GM08714 (cell line): ENCODE data around the gene PPFIA3.

Source experiments
- H3K4me3 ChIP-seq: fragments of 200-500 bp; sonication (Bioruptor generic); 2 replicates; pipeline ENCODE4 v1.5.1; 2014; ENCODE audit warnings: mild to moderate bottlenecking, low read length, inconsistent platforms
- ZNF274 ChIP-seq: IDR thresholded peaks from 2 replicates; pipeline ENCODE4 v1.6.1; 2012; ENCODE audit warnings: mild to moderate bottlenecking, low read depth, low read length

The PPFIA3 gene

GRCh38 chr19:49092686-49093085, 26.7 kb upstream of the PPFIA3 start:
- no peak overlapping the region for H3K4me3 ChIP-seq
- no peak for TF ChIP-seq ZNF274

- no peak for TF ChIP-seq ZNF274
- H3K4me3 ChIP-seq = no peak overlapping the region
These were observed 24.6 kb upstream of the PPFIA3 start for GRCh38 chr19:49094505-49095482.

- no peak overlapping the region for H3K4me3 ChIP-seq
- TF ChIP-seq ZNF274 = no peak
These were observed 21.7 kb upstream of the PPFIA3 start for GRCh38 chr19:49097453-49098288.

- TF ChIP-seq ZNF274 = no peak
These were observed 20.5 kb upstream of the PPFIA3 start for GRCh38 chr19:49098795-49099194.

GRCh38 chr19:49101160-49101559, 18.2 kb upstream of the PPFIA3 start:
- TF ChIP-seq ZNF274 = no peak
- no peak overlapping the region for H3K4me3 ChIP-seq

More at GRCh38 chr19:49098795-49099194, 20.5 kb upstream of the PPFIA3 start:
- H3K4me3 ChIP-seq = no peak overlapping the region

- no peak overlapping the region for H3K4me3 ChIP-seq
- TF ChIP-seq ZNF274 = no peak
These were observed 17.0 kb upstream of the PPFIA3 start for GRCh38 chr19:49102303-49102702.

GRCh38 chr19:49103331-49104085, 15.8 kb upstream of the PPFIA3 start:
- H3K4me3 ChIP-seq = no peak overlapping the region
- TF ChIP-seq ZNF274 = no peak

GRCh38 chr19:49104229-49104864, 15.0 kb upstream of the PPFIA3 start:
- no peak overlapping the region for H3K4me3 ChIP-seq
- no peak for TF ChIP-seq ZNF274

- no peak for TF ChIP-seq ZNF274
- no peak overlapping the region for H3K4me3 ChIP-seq
These were observed 12.7 kb upstream of the PPFIA3 start for GRCh38 chr19:49106648-49107135.

- TF ChIP-seq ZNF274 = no peak
These were observed 11.5 kb upstream of the PPFIA3 start for GRCh38 chr19:49107625-49108459.

GRCh38 chr19:49109051-49109450, 10.3 kb upstream of the PPFIA3 start:
- no peak overlapping the region for H3K4me3 ChIP-seq
- TF ChIP-seq ZNF274 = no peak

More at GRCh38 chr19:49107625-49108459, 11.5 kb upstream of the PPFIA3 start:
- no peak overlapping the region for H3K4me3 ChIP-seq

GRCh38 chr19:49109569-49110233, 9.6 kb upstream of the PPFIA3 start:
- no peak for TF ChIP-seq ZNF274
- no peak overlapping the region for H3K4me3 ChIP-seq

- no peak overlapping the region for H3K4me3 ChIP-seq
- no peak for TF ChIP-seq ZNF274
These were observed 8.8 kb upstream of the PPFIA3 start for GRCh38 chr19:49110567-49110966.
